Thymus (tissue), 11 donors: ENCODE results near the gene GZMA. TPM values are rescaled to one million over a fixed set of nuclear protein-coding genes. Genes with fewer than 3 reads are reported as not detected.

Experiments used
- DNase-seq, 9 donors: peaks; one replicate each; pipeline ENCODE4 v3.0.0-alpha.2; 2013; ENCODE audit warnings: low spot score in 9 of 9, low read depth in 6 of 9, missing footprints in 1 of 9
- H3K27ac ChIP-seq, 2 donors: one replicate each; pipeline ENCODE4 v1.5.1; 2013; ENCODE audit warnings: control low read depth in 1 of 2, low read depth in 1 of 2, low read length in 1 of 2, mild to moderate bottlenecking in 1 of 2, moderate library complexity in 1 of 2
- H3K27me3 ChIP-seq, 2 donors: one replicate each; pipeline ENCODE4 v1.5.1; 2013; ENCODE audit warnings: low read length in 1 of 2; ENCODE audit not compliant: control insufficient read depth in 2 of 2, insufficient read depth in 1 of 2
- H3K36me3 ChIP-seq, 2 donors: one replicate each; pipeline ENCODE4 v1.5.1; 2013; ENCODE audit warnings: low read length in 1 of 2, mild to moderate bottlenecking in 1 of 2, moderate library complexity in 1 of 2; ENCODE audit not compliant: control insufficient read depth in 2 of 2, insufficient read depth in 2 of 2
- H3K4me1 ChIP-seq, 2 donors: one replicate each; pipeline ENCODE4 v1.5.1; 2013; ENCODE audit warnings: low read length in 2 of 2; ENCODE audit not compliant: control insufficient read depth in 2 of 2, insufficient read depth in 2 of 2
- H3K4me3 ChIP-seq, 2 donors: one replicate each; pipeline ENCODE4 v1.5.1; 2013; ENCODE audit warnings: low read length in 2 of 2, control low read depth in 1 of 2, mild to moderate bottlenecking in 1 of 2
- H3K9me3 ChIP-seq, 2 donors: one replicate each; pipeline ENCODE4 v1.5.1; 2013; ENCODE audit warnings: low read length in 1 of 2, mild to moderate bottlenecking in 1 of 2; ENCODE audit not compliant: control insufficient read depth in 2 of 2, insufficient read depth in 1 of 2
- WGBS: extraction: QIAGEN DNeasy Blood & Tissue Kit; methylation state at CpG from one replicate; pipeline ENCODE4 v1.1.7; 2013; 5-methylcytosine and 5-hydroxymethylcytosine counted together
- polyA plus RNA-seq: library from polyadenylated mRNA; stranded (reverse); fragments of 200-250 nt; gene quantifications from one replicate; pipeline ENCODE4 v1.2.3, GENCODE V29; 2013
- total RNA-seq: library from RNA; stranded (reverse); fragments of 120-200 nt; gene quantifications from one replicate; pipeline ENCODE4 v1.2.4, GENCODE V29; 2013
- donor health status: healthy.

The GZMA gene
- total and polyA plus RNA-seq, 2 donors: 15.9 to 19.7 TPM

GRCh38 chr5:55134053-55134722, 31.7 kb downstream of the GZMA start:
- DNase-seq: peak in 2 of 9 donors; percentile 1 to 30
- Histone ChIP-seq H3K4me1 (peaks cover 0 to 5% of the 10 kb centered on the region in 2 donors), H3K27me3 (no peaks in the 10 kb centered on the region), H3K27ac (no peak overlapping the region), H3K36me3 (no peaks in the 10 kb centered on the region), H3K4me3 (no peak overlapping the region), H3K9me3 (no peaks in the 10 kb centered on the region)
- 40% methylated on average over 5 of the region's 5 CpGs for WGBS

- Histone ChIP-seq H3K27ac (no peak overlapping the region), H3K9me3 (no peaks in the 10 kb centered on the region), H3K36me3 (no peaks in the 10 kb centered on the region), H3K4me1 (peaks cover 0 to 5% of the 10 kb centered on the region in 2 donors), H3K4me3 (no peak overlapping the region), H3K27me3 (no peaks in the 10 kb centered on the region)
- WGBS: 89% methylated on average over 3 of the region's 3 CpGs
- DNase-seq: no peak
Observed at GRCh38 chr5:55136521-55136920, 34.1 kb downstream of the GZMA start.

- Histone ChIP-seq H3K36me3 (no peaks in the 10 kb centered on the region), H3K27ac (no peak overlapping the region), H3K9me3 (no peaks in the 10 kb centered on the region), H3K4me1 (no peaks in the 10 kb centered on the region), H3K4me3 (no peak overlapping the region), H3K27me3 (peaks cover 0 to 4% of the 10 kb centered on the region in 2 donors)
- DNase-seq: no peak
- WGBS: 96% methylated on average over 9 of the region's 9 CpGs
Observed at GRCh38 chr5:55140908-55141665, 38.6 kb downstream of the GZMA start.

GRCh38 chr5:55141945-55142690, 39.7 kb downstream of the GZMA start:
- DNase-seq: peak in 1 of 9 donors; percentile 2
- Histone ChIP-seq H3K27me3 (peaks cover 0 to 4% of the 10 kb centered on the region in 2 donors), H3K36me3 (no peaks in the 10 kb centered on the region), H3K4me1 (peaks cover 0 to 2% of the 10 kb centered on the region in 2 donors), H3K9me3 (no peaks in the 10 kb centered on the region), H3K27ac (no peak overlapping the region), H3K4me3 (no peak overlapping the region)
- 93% methylated on average over 9 of the region's 9 CpGs for WGBS

GRCh38 chr5:55143624-55144023, 41.2 kb downstream of the GZMA start:
- Histone ChIP-seq H3K27ac (no peak overlapping the region), H3K4me1 (peaks cover 0 to 2% of the 10 kb centered on the region in 2 donors), H3K9me3 (no peaks in the 10 kb centered on the region), H3K36me3 (no peaks in the 10 kb centered on the region), H3K27me3 (peaks cover 0 to 9% of the 10 kb centered on the region in 2 donors), H3K4me3 (no peak overlapping the region)
- WGBS: 83% methylated on average over 4 of the region's 4 CpGs
- no peak for DNase-seq

GRCh38 chr5:55146080-55146479, 43.6 kb downstream of the GZMA start:
- peaks cover 0 to 11% of the 10 kb centered on the region in 2 donors for H3K27me3 ChIP-seq
- WGBS: 94% methylated on average over 8 of the region's 8 CpGs

GRCh38 chr5:55146543-55147151, 44.2 kb downstream of the GZMA start:
- peak; percentile 54 to 92 (median 78) for DNase-seq
- WGBS: 10% methylated on average over 11 of the region's 11 CpGs
- H3K4me3 ChIP-seq: no peak overlapping the region
- peaks cover 0 to 11% of the 10 kb centered on the region in 2 donors for H3K27me3 ChIP-seq
- H3K4me1 ChIP-seq: peaks cover 0 to 2% of the 10 kb centered on the region in 2 donors
- no peaks in the 10 kb centered on the region for H3K36me3 ChIP-seq
- H3K27ac ChIP-seq: no peak overlapping the region
- H3K9me3 ChIP-seq: no peaks in the 10 kb centered on the region

More at GRCh38 chr5:55146080-55146479, 43.6 kb downstream of the GZMA start:
- DNase-seq: no peak
- Histone ChIP-seq H3K4me3 (no peak overlapping the region), H3K36me3 (no peaks in the 10 kb centered on the region), H3K4me1 (peaks cover 0 to 2% of the 10 kb centered on the region in 2 donors), H3K9me3 (no peaks in the 10 kb centered on the region), H3K27ac (no peak overlapping the region)

GRCh38 chr5:55149308-55149795, 46.9 kb downstream of the GZMA start:
- Histone ChIP-seq H3K36me3 (no peaks in the 10 kb centered on the region), H3K4me3 (no peak overlapping the region), H3K9me3 (no peaks in the 10 kb centered on the region), H3K27me3 (peaks cover 0 to 14% of the 10 kb centered on the region in 2 donors), H3K4me1 (peaks cover 0 to 2% of the 10 kb centered on the region in 2 donors), H3K27ac (no peak overlapping the region)
- DNase-seq: no peak
- 76% methylated on average over 2 of the region's 2 CpGs for WGBS
